Right lobe of liver (tissue), 4 donors: ENCODE data around the gene ACADSB.

Source experiments
- CTCF ChIP-seq, 4 donors: fragments of 200-600 bp in 3 of 4; fragments of 450-650 bp in 1 of 4; IDR thresholded peaks; one replicate each; pipeline versions ENCODE4 v1.5.1 to v1.8.0; 2016 to 2022; ENCODE audit warnings: antibody characterized with exemption in 4 of 4, mild to moderate bottlenecking in 2 of 4
- POLR2A ChIP-seq: fragments of 450-650 bp; IDR thresholded peaks from one replicate; pipeline ENCODE4 v1.6.1; 2017; ENCODE audit warnings: antibody characterized with exemption, mild to moderate bottlenecking
- donor health status: DM: no; HTN: no; CAD: no.
- donor health status: DM: no; HTN: no; CAD: no.
- donor health status: DM: no; HTN: yes; CAD: no.

GRCh38 chr10:122990278-122990677, 18.5 kb upstream of the ACADSB start:
- TF ChIP-seq CTCF (IDR thresholded peaks at IDR 0.05) (no peak), POLR2A (no peak)
